ENCODE measurements around the gene SAXO1.
"Not testable (repeated sequence)": the region's sequence is repeated elsewhere in the genome, so short reads cannot be mapped to it uniquely, and the experiment has no call there.

Gene SAXO1

GRCh38 chr9:18999173-18999785, 33.7 kb downstream of the SAXO1 start:
- no peak for DNase-seq

- DNase-seq = no peak
Observed at GRCh38 chr9:18997151-18997550, 35.9 kb downstream of the SAXO1 start.

GRCh38 chr9:18996211-18996610, 36.8 kb downstream of the SAXO1 start:
- peak; percentile 16 for DNase-seq

DNA sequence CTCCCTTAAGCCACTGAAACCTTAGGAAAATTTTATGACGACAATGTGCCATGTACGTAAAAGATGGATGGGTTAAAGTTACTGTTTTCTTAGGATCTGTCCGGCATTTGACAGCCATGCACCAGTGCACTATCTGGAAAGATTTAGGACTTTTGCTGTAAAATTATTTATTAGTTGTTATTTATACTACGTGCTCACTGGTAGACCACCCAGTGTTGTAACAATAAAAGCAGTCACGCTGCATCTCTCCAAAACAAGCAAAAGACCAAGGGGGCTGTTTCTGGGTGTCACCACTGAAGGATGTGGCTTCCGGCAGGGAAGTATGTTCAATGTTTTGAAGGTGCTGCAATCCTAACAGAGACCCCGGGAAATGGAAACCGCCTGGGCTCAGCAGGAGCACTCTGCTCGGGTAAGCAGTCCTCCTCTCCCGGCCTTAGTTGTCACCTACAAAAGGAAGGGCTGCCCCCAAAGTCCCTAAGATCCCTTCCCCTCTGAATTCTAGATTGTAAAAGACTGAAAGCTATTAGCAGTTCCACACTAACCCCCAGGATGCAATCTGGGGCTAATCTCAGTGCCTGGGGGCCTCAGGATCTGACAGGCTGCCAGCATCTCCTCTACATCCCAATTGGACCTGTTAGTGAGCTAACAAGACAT, 38.6 kb downstream of the SAXO1 start:
- DNase-seq = no peak

GRCh38 chr9:18991197-18991596, 41.8 kb downstream of the SAXO1 start:
- DNase-seq = not testable (repeated sequence)

- DNase-seq = no peak
Observed at GRCh38 chr9:18990494-18990893, 42.5 kb downstream of the SAXO1 start.

- no peak for DNase-seq
Observed at GRCh38 chr9:18989865-18990264, 43.1 kb downstream of the SAXO1 start.

- no peak for DNase-seq
Observed at GRCh38 chr9:18989097-18989496, 43.9 kb downstream of the SAXO1 start.

DNA sequence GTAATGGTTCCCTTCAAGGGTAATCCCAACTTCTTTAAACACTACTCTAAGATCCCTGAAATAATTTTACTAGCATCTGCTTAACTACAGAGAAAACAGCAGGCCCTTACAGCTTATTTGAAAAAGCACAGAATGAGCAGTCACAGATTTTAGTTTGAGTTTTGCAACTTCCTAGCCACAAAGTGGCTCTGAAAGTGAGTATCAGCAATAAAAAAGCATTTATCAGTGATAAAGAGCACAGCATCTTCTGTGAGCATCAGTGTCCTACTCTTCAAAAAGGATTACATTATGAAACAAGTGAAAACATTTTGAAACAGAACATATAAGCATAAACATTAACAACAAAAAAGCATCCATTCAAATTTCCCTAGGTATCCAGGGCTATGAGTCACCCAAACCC, 45.0 kb downstream of the SAXO1 start:
- no peak for DNase-seq

GRCh38 chr9:18985996-18986395, 47.0 kb downstream of the SAXO1 start:
- no peak for DNase-seq

- DNase-seq = no peak
Observed at GRCh38 chr9:18985464-18985951, 47.5 kb downstream of the SAXO1 start.

GRCh38 chr9:18982262-18982620, 50.8 kb downstream of the SAXO1 start:
- DNase-seq = no peak

GRCh38 chr9:18981476-18982261, 51.3 kb downstream of the SAXO1 start:
- DNase-seq = no peak

GRCh38 chr9:18980189-18980588, 52.8 kb downstream of the SAXO1 start:
- no peak for DNase-seq

GRCh38 chr9:18979367-18979766, 53.6 kb downstream of the SAXO1 start:
- DNase-seq = no peak

DNA sequence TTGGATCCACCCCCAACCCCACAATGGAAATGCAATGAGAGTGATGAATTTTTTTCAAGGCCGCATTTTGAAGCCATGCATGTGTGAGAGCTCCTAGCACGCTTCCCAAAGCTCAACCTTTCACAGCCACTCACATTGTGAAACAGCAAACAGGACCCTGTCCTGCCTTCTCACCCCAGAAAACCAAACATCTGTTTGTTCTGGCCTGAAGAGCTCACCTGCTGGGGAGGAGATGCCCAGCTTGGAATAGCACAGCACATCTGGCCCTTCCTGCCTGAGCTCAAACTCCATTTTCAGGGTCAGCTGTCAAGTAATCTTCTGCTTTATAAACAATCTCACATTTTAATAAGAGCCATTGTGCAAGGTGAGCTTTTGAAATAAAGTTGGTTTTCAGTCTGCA, 54.8 kb downstream of the SAXO1 start:
- DNase-seq = no peak

DNA sequence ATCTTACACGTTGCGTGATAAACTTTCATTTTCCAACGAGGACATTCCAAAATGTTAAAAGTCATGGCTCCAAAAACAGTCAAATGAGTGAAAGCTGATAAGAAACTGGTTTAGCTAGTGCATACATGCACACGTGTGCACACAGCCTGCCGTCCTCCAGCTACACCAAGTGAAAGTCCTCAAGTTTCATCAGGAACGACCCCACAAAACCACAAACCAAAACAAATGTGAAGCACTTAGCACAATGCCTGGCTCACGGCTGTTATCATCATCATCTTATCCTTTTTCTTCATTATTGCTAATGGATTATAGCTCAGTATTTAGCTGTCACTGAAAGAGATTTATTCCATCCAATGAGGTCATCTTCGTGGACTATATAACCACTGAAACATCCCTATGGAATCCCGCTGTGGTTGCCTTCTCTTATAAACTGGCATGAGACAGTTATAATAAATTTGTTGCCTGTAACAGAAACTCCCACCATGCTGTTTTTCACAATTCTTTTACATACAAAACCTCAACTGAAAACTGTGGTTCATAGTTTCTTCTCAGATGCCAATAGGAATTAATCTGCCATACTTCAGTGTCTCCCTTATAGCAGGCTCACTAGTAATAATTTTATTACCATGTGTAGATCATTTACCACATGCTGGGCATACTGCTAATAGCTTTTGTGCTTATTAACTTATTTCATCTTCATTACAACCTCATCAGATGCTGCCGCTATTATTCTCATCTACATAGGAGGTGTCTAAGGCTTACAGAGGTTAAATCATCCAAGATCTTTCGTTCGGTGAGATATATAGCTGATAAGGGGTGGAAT, 56.1 kb downstream of the SAXO1 start:
- peak; percentile 11 for DNase-seq

DNA sequence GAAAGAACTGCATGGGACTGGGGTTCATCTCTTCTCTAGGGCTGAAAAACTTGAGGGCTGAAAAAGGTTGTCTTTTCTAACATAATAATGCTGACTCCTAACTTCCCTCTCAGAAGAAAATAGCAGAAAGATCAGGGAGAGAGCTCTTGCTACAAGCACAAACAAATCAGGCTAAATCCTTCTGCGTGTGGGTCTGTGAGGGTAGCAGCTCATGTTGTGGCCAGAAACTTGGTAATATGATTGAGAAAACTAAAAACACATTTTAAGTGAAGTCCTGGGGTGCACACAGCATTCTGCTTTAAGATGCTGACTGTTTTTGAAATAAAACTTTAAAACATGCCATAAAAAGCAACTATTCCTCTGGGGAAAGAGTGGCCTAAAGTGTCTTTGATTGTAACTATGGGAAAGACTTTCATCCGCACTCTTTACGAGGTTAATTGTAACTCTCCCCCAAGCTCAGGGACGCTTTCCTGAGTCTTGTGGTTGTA, 56.7 kb downstream of the SAXO1 start:
- DNase-seq = no peak

GRCh38 chr9:18973348-18973747, 59.7 kb downstream of the SAXO1 start:
- DNase-seq = no peak

DNA sequence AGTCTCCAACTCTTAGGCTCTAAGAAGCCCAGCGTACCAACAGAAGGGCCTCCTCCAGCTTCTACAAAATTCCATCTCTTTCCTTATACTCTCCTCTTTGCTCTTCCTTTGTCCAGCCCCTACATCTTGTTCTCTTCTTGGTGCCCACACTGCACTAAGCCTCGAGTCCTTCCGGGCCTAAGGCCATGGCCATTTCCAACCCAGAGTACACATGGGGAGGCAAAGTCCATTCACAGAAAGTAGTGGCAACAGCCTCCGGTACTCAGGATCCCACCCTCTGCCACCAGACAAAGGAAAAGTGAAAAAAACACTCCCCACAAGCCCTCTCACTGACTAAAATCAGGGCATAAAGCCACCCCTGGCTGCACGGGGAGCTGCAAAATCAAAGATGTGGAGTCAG, 60.3 kb downstream of the SAXO1 start:
- no peak for DNase-seq

DNA sequence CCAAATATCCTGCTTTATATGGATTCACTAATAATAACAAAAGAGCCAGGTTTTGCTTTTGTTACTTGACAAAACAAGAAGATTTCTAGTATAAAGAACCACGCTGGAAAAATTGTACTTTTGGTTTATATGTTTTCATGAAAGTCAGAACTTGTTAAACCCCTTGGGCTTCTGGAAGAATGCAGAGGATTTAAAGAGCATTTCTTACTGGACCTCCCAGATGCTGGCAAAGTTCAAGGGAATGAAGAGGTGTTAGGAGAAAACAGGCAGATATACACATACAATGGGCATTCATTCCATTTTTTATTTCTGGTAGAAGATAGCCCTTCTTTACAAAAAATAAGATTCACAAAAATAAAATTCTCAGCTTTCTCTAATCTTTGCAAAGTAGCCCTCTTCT, 61.1 kb downstream of the SAXO1 start:
- DNase-seq = no peak

GRCh38 chr9:18971404-18971803, 61.6 kb downstream of the SAXO1 start:
- no peak for DNase-seq

GRCh38 chr9:18970393-18970792, 62.6 kb downstream of the SAXO1 start:
- no peak for DNase-seq
